SU-DHL-6 (cell line): ENCODE results near the gene CHKA.

ENCODE experiments used
- CTCF ChIP-seq: fragments of 200-600 bp; sonication (generic); IDR thresholded peaks from one replicate; pipeline ENCODE4 v1.5.1; 2017; ENCODE audit warnings: antibody characterized with exemption, mild to moderate bottlenecking, low read length, moderate library complexity; ENCODE audit not compliant: insufficient read depth, poor library complexity, severe bottlenecking
- EZH2phosphoT487 ChIP-seq: fragments of 200-600 bp; sonication (generic), shearing (Covaris generic); conservative IDR thresholded peaks from 2 replicates; pipeline ENCODE4 v1.6.1; 2018; ENCODE audit warnings: mild to moderate bottlenecking, antibody characterized with exemption, low read length, moderate library complexity, mixed read lengths

DNA sequence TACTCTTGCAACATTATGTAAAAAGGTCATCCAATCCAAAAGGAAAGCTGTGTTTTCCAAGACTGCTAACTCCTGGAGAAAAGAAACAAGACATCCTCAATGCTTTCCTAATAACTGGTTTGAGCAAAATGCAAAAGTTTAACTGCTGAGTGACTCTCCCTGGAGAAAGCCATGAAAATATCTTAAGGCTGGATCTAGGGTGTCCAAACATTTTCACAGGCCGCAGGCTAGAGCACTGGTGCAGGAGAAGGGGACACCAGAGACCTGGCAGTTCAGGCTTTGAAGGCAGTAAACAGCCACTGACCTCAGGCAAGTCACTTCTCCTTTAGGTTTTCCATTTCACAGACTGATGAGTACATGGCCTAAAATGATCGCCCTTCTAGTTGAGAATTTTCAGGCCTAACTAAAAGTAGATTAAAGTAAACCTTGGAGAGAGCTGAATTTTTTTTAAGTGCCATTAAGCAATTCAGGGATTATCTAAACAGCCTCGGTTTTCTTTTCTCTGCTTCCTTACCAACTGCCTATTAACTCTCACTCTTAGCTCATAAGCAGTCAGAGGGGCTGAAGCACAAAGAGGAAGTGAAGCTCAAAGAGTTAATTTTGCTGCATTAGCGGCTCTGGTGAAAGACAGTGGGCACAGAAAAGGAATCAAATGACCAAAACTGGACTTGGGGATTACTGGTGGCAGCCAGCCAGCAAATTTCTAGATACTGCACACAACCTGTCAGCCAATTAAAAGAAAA is 2.3 kb downstream of the CHKA start:
- TF ChIP-seq CTCF, result no peak
- TF ChIP-seq EZH2phosphoT487, result no peak
